Breast epithelium (tissue), 3 donors: ENCODE results near the gene MACROD2.

Source experiments
- CTCF ChIP-seq, 3 donors: fragments of 450-650 bp; IDR thresholded peaks; one replicate each; pipeline ENCODE4 v1.5.1; 2016 to 2017; ENCODE audit warnings: antibody characterized with exemption in 3 of 3, mild to moderate bottlenecking in 3 of 3, moderate library complexity in 3 of 3
- POLR2A ChIP-seq: fragments of 450-650 bp; IDR thresholded peaks from one replicate; pipeline ENCODE4 v1.6.1; 2016; ENCODE audit warnings: antibody characterized with exemption, mild to moderate bottlenecking, moderate library complexity

- TF ChIP-seq CTCF (IDR thresholded peaks at IDR 0.05) = no peak
- no peak for TF ChIP-seq POLR2A
Measured at GRCh38 chr20:13990465-13990864, 4.9 kb upstream of the MACROD2 start, which contains the start of gene SEL1L2.
